RWPE2 (cell line): ENCODE data around the gene RUFY4.

Experiments
- ATAC-seq: fragments of 200-7000 bp; cut with Tn5 transposase; 3 replicates; pipeline ENCODE4 v1.9.1; 2021; ENCODE audit warnings: low read depth
- DNase-seq: peaks from one replicate; pipeline ENCODE4 v3.0.0-alpha.2; 2020; ENCODE audit warnings: low spot score
- H3K27ac ChIP-seq: fragments of 450-650 bp; 2 replicates; pipeline ENCODE4 v1.5.1; 2017; ENCODE audit warnings: mild to moderate bottlenecking; ENCODE audit not compliant: poor library complexity, severe bottlenecking
- H3K27me3 ChIP-seq: fragments of 250-450 bp; sonication (Bioruptor Pico); 2 replicates; pipeline ENCODE4 v1.5.1; 2021; ENCODE audit warnings: mild to moderate bottlenecking, moderate library complexity; ENCODE audit not compliant: insufficient read depth, poor library complexity, severe bottlenecking
- H3K36me3 ChIP-seq: fragments of 250-450 bp; sonication (Bioruptor Pico); 2 replicates; pipeline ENCODE4 v1.5.1; 2020; ENCODE audit warnings: low read depth, mild to moderate bottlenecking, moderate library complexity
- H3K4me1 ChIP-seq: fragments of 250-450 bp; sonication (Bioruptor Pico); 2 replicates; pipeline ENCODE4 v1.5.1; 2021; ENCODE audit warnings: mild to moderate bottlenecking, moderate library complexity; ENCODE audit not compliant: insufficient read depth, poor library complexity, severe bottlenecking
- H3K4me3 ChIP-seq: fragments of 250-450 bp; sonication (Bioruptor Pico); 2 replicates; pipeline ENCODE4 v1.5.1; 2021; ENCODE audit warnings: mild to moderate bottlenecking, moderate library complexity; ENCODE audit not compliant: severe bottlenecking
- H3K9me3 ChIP-seq: fragments of 250-450 bp; sonication (Bioruptor Pico); 2 replicates; pipeline ENCODE4 v1.5.1; 2021; ENCODE audit warnings: mild to moderate bottlenecking, moderate library complexity; ENCODE audit not compliant: severe bottlenecking
- CTCF ChIP-seq: fragments of 450-650 bp; IDR thresholded peaks from one replicate; pipeline ENCODE4 v1.5.1; 2017; ENCODE audit warnings: mild to moderate bottlenecking, moderate library complexity; ENCODE audit not compliant: poor library complexity, severe bottlenecking

RUFY4 gene

GRCh38 chr2:218074031-218074430 lies 5.0 kb downstream of the RUFY4 start:
- no peaks in the 10 kb centered on the region for H3K4me1 ChIP-seq
- H3K27me3 ChIP-seq: no peaks in the 10 kb centered on the region
- H3K27ac ChIP-seq: no peak overlapping the region
- DNase-seq (no peak), ATAC-seq (no peak)
- TF ChIP-seq CTCF: peak; percentile 43
- H3K9me3 ChIP-seq: no peaks in the 10 kb centered on the region
- H3K4me3 ChIP-seq: no peak overlapping the region
- H3K36me3 ChIP-seq: no peaks in the 10 kb centered on the region

GRCh38 chr2:218075975-218076811 lies 7.1 kb downstream of the RUFY4 start:
- Histone ChIP-seq H3K36me3 (no peaks in the 10 kb centered on the region), H3K27ac (no peak overlapping the region), H3K4me3 (no peak overlapping the region), H3K27me3 (no peaks in the 10 kb centered on the region), H3K9me3 (no peaks in the 10 kb centered on the region), H3K4me1 (no peaks in the 10 kb centered on the region)
- no peak for ATAC-seq
- no peak for TF ChIP-seq CTCF
- no peak for DNase-seq

GRCh38 chr2:218077464-218078216 lies 8.6 kb downstream of the RUFY4 start:
- Histone ChIP-seq H3K27me3 (no peaks in the 10 kb centered on the region), H3K4me1 (no peaks in the 10 kb centered on the region), H3K9me3 (no peaks in the 10 kb centered on the region), H3K36me3 (no peaks in the 10 kb centered on the region), H3K27ac (no peak overlapping the region), H3K4me3 (no peak overlapping the region)
- TF ChIP-seq CTCF: no peak
- no peak for ATAC-seq
- DNase-seq: no peak

GRCh38 chr2:218079943-218080913 lies 11.2 kb downstream of the RUFY4 start:
- no peak for TF ChIP-seq CTCF
- DNase-seq (no peak), ATAC-seq (no peak)
- Histone ChIP-seq H3K27ac (no peak overlapping the region), H3K27me3 (no peaks in the 10 kb centered on the region), H3K36me3 (no peaks in the 10 kb centered on the region), H3K9me3 (no peaks in the 10 kb centered on the region), H3K4me1 (no peaks in the 10 kb centered on the region), H3K4me3 (no peak overlapping the region)
